SK-N-SH (cell line): ENCODE results near the gene ZDBF2. TPM values are rescaled to one million over a fixed set of nuclear protein-coding genes. Genes with fewer than 3 reads are reported as not detected.

Experiments
- CTCF ChIA-PET: fragments of 300-600, 350-600 bp; formaldehyde crosslinking; extraction: SDS; loops from one replicate; lab custom pipeline; 2021; lab: Yijun Ruan, JAX
- POLR2A ChIA-PET: fragments of 350-600 bp; sonication (Branson Sonifier 250); formaldehyde crosslinking; extraction: SDS; loops from one replicate; lab custom pipeline; 2020; ENCODE audit warnings: antibody characterized with exemption, inconsistent platforms; lab: Yijun Ruan, JAX
- DNase-seq: peaks from one replicate; pipeline ENCODE4 v3.0.0; 2012
- H2AFZ ChIP-seq: fragments of 200-600 bp; sonication (generic); 2 replicates; pipeline ENCODE4 v1.8.1; 2016; ENCODE audit warnings: antibody characterized with exemption, mild to moderate bottlenecking, low read depth
- H3F3A ChIP-seq: fragments of 200-600 bp; sonication (generic); replicated peaks from 2 replicates; pipeline ENCODE3; 2016; ENCODE audit warnings: antibody characterized with exemption, mild to moderate bottlenecking; ENCODE audit not compliant: insufficient read depth
- H3K27ac ChIP-seq, 2 experiments: fragments of 200-500 bp in 1 of 2; fragments of 200-600 bp in 1 of 2; sonication (Bioruptor generic) in 1 of 2; sonication (generic), shearing (Covaris generic) in 1 of 2; 2 replicates each; pipeline versions ENCODE4 v1.5.1 to v1.6.1; 2014 to 2016; ENCODE audit warnings: low read depth in 2 of 2, inconsistent platforms in 1 of 2, low read length in 1 of 2, mild to moderate bottlenecking in 1 of 2, mixed read lengths in 1 of 2
- H3K27me3 ChIP-seq: fragments of 200-600 bp; sonication (generic), shearing (Covaris generic); 2 replicates; pipeline ENCODE4 v1.6.1; 2016; ENCODE audit warnings: mixed run types; ENCODE audit not compliant: insufficient read depth
- H3K36me3 ChIP-seq, 2 experiments: fragments of 200-500 bp in 1 of 2; fragments of 200-600 bp in 1 of 2; sonication (Bioruptor generic) in 1 of 2; sonication (generic) in 1 of 2; replicated peaks in 1 of 2; 2 replicates each; pipeline versions ENCODE3 to v1.5.1; 2014 to 2016; ENCODE audit warnings: low read length in 1 of 2, mild to moderate bottlenecking in 1 of 2; ENCODE audit not compliant: insufficient read depth in 2 of 2, control insufficient read depth in 1 of 2
- H3K4me1 ChIP-seq, 2 experiments: fragments of 200-500 bp in 1 of 2; fragments of 200-600 bp in 1 of 2; sonication (Bioruptor generic) in 1 of 2; sonication (generic), shearing (Covaris generic) in 1 of 2; 2 replicates each; pipeline versions ENCODE4 v1.5.1 to v1.6.1; 2014 to 2016; ENCODE audit warnings: low read depth in 1 of 2, low read length in 1 of 2, mixed run types in 1 of 2; ENCODE audit not compliant: insufficient read depth in 2 of 2, control insufficient read depth in 1 of 2
- H3K4me2 ChIP-seq: fragments of 200-600 bp; sonication (generic), shearing (Covaris generic); 2 replicates; pipeline ENCODE4 v1.6.1; 2017; ENCODE audit warnings: mixed run types
- H3K4me3 ChIP-seq, 2 experiments: fragments of 200-500 bp in 1 of 2; fragments of 200-600 bp in 1 of 2; sonication (Bioruptor generic) in 1 of 2; sonication (generic), shearing (Covaris generic) in 1 of 2; 2 replicates each; pipeline versions ENCODE4 v1.5.1 to v1.8.1; 2014 to 2016; ENCODE audit warnings: low read depth in 2 of 2, inconsistent platforms in 1 of 2, low read length in 1 of 2, mild to moderate bottlenecking in 1 of 2, mixed read lengths in 1 of 2, moderate library complexity in 1 of 2
- H3K79me2 ChIP-seq: fragments of 200-600 bp; sonication (generic); 2 replicates; pipeline ENCODE4 v1.8.1; 2017; ENCODE audit warnings: mild to moderate bottlenecking; ENCODE audit not compliant: insufficient read depth
- H3K9ac ChIP-seq: fragments of 200-600 bp; sonication (generic); 2 replicates; pipeline ENCODE4 v1.6.1; 2017; ENCODE audit warnings: mixed run types
- H3K9me2 ChIP-seq: fragments of 200-600 bp; sonication (generic); 2 replicates; pipeline ENCODE4 v1.6.1; 2017; ENCODE audit warnings: mixed run types
- H3K9me3 ChIP-seq: fragments of 200-600 bp; sonication (generic); 2 replicates; pipeline ENCODE4 v1.6.1; 2017; ENCODE audit warnings: mixed run types, mild to moderate bottlenecking, moderate library complexity
- H4K20me1 ChIP-seq: fragments of 200-600 bp; sonication (generic); 2 replicates; pipeline ENCODE4 v1.6.1; 2017; ENCODE audit warnings: mild to moderate bottlenecking, mixed run types; ENCODE audit not compliant: insufficient read depth
- CTCF ChIP-seq: fragments of 200-600 bp; sonication (generic); IDR thresholded peaks from 2 replicates; pipeline ENCODE4 v1.6.1; 2017; ENCODE audit warnings: antibody characterized with exemption, mild to moderate bottlenecking, moderate library complexity
- ELF1 ChIP-seq: IDR thresholded peaks from 2 replicates; pipeline ENCODE4 v1.4.0; 2012
- EP300 ChIP-seq, 2 experiments: IDR thresholded peaks; 2 replicates each; pipeline versions ENCODE4 v1.4.0 to v1.6.1; 2012; ENCODE audit warnings: borderline replicate concordance in 1 of 2, low read depth in 1 of 2, low read length in 1 of 2
- EZH2phosphoT487 ChIP-seq: fragments of 200-600 bp; sonication (generic); IDR thresholded peaks from 2 replicates; pipeline ENCODE4 v1.6.1; 2017; ENCODE audit warnings: low read depth, mixed run types, mild to moderate bottlenecking, antibody characterized with exemption, moderate library complexity, borderline replicate concordance
- FOSL2 ChIP-seq: IDR thresholded peaks from 2 replicates; pipeline ENCODE4 v1.4.0; 2012; ENCODE audit warnings: low read depth, mild to moderate bottlenecking, moderate library complexity, borderline replicate concordance
- FOXJ3 ChIP-seq: sonication (generic); formaldehyde crosslinking; IDR thresholded peaks from 2 replicates; pipeline ENCODE4 v1.5.1; 2020; ENCODE audit warnings: mild to moderate bottlenecking, missing genetic modification reagents
- FOXM1 ChIP-seq: IDR thresholded peaks from 2 replicates; pipeline ENCODE4 v1.4.0; 2012; ENCODE audit warnings: low read depth, mild to moderate bottlenecking
- GABPA ChIP-seq: IDR thresholded peaks from 2 replicates; pipeline ENCODE4 v1.4.0; 2012; ENCODE audit warnings: low read depth, mild to moderate bottlenecking
- MXI1 ChIP-seq: IDR thresholded peaks from 2 replicates; pipeline ENCODE4 v1.6.1; 2012; ENCODE audit warnings: mild to moderate bottlenecking, low read depth, low read length, improper control_type of control experiment
- RCOR1 ChIP-seq: fragments of 150-350 bp; IDR thresholded peaks from 2 replicates; pipeline ENCODE4 v1.6.1; 2017; ENCODE audit warnings: antibody characterized with exemption, low read length
- REST ChIP-seq: IDR thresholded peaks from 2 replicates; pipeline ENCODE4 v1.6.1; 2012; ENCODE audit warnings: mild to moderate bottlenecking, low read depth, low read length, moderate library complexity
- RXRA ChIP-seq: IDR thresholded peaks from 2 replicates; pipeline ENCODE4 v1.4.0; 2012; ENCODE audit warnings: low read depth, mild to moderate bottlenecking, borderline replicate concordance
- SIN3A ChIP-seq: IDR thresholded peaks from 2 replicates; pipeline ENCODE4 v1.6.1; 2012; ENCODE audit warnings: low read depth, mild to moderate bottlenecking, low read length, moderate library complexity, borderline replicate concordance
- SMC3 ChIP-seq: IDR thresholded peaks from 2 replicates; pipeline ENCODE4 v1.6.1; 2012; ENCODE audit warnings: low read depth, low read length, improper control_type of control experiment
- TAF1 ChIP-seq: IDR thresholded peaks from 2 replicates; pipeline ENCODE4 v1.6.1; 2012; ENCODE audit warnings: low read depth, mild to moderate bottlenecking, low read length, moderate library complexity, borderline replicate concordance
- TEAD4 ChIP-seq: IDR thresholded peaks from 2 replicates; pipeline ENCODE4 v1.4.0; 2012; ENCODE audit warnings: mild to moderate bottlenecking, borderline replicate concordance; ENCODE audit not compliant: insufficient read depth
- USF1 ChIP-seq: IDR thresholded peaks from 2 replicates; pipeline ENCODE4 v1.4.0; 2012; ENCODE audit warnings: low read depth, borderline replicate concordance
- USF2 ChIP-seq: fragments of 150-350 bp; IDR thresholded peaks from 2 replicates; pipeline ENCODE4 v1.6.1; 2017; ENCODE audit warnings: antibody characterized with exemption, low read length, low read depth, borderline replicate concordance
- YY1 ChIP-seq: IDR thresholded peaks from 2 replicates; pipeline ENCODE4 v1.4.0; 2012; ENCODE audit warnings: low read depth, mild to moderate bottlenecking
- ZBTB33 ChIP-seq: IDR thresholded peaks from 2 replicates; pipeline ENCODE4 v1.4.0; 2012; ENCODE audit warnings: low read depth, borderline replicate concordance
- WGBS: methylation state at CpG from one replicate; pipeline ENCODE4 v1.1.6; 2017; ENCODE audit warnings: low lambda C conversion rate; 5-methylcytosine and 5-hydroxymethylcytosine counted together
- polyA plus RNA-seq, 3 experiments: library from polyadenylated mRNA; depleted of rRNA; stranded (reverse); fragments of >200 nt; gene quantifications; 2 replicates each; pipeline ENCODE4 v1.2.3, GENCODE V29; 2012

The ZDBF2 gene
- polyA plus RNA-seq, 1 of the 3 experiments (the other 2 are of a cell fraction) = 1.4 TPM

- Histone ChIP-seq H3F3A (no peaks in the 10 kb centered on the region), H3K4me2 (no peak overlapping the region), H3K4me3 (no peak overlapping the region), H3K79me2 (no peaks in the 10 kb centered on the region), H3K9ac (no peak overlapping the region), H3K4me1 (no peaks in the 10 kb centered on the region), H3K9me3 (no peaks in the 10 kb centered on the region), H3K36me3 (no peaks in the 10 kb centered on the region), H3K27ac (no peak overlapping the region), H3K9me2 (no peaks in the 10 kb centered on the region), H2AFZ (no peak overlapping the region), H3K27me3 (no peaks in the 10 kb centered on the region), H4K20me1 (no peaks in the 10 kb centered on the region)
- POLR2A ChIA-PET = no interaction called here
- 87% methylated on average over 2 of the region's 2 CpGs for WGBS
- CTCF ChIA-PET = interaction anchor here (0.9 kb wide), 1 partner anchor 8 kb away, joined by 3 read pairs; no protein-coding TSS in a partner anchor
- no peak for DNase-seq
- TF ChIP-seq RXRA (no peak), SIN3A (no peak), FOSL2 (no peak), EP300 (IDR thresholded peaks at IDR 0.05; ENCODE audit: borderline replicate concordance in 1 of 2, low read depth in 1 of 2, low read length in 1 of 2) (no peak), GABPA (no peak), FOXJ3 (CRISPR knock-in tag) (no peak), FOXM1 (no peak), SMC3 (no peak), REST (no peak), EZH2phosphoT487 (no peak), RCOR1 (no peak), MXI1 (no peak), ZBTB33 (no peak), ELF1 (no peak), CTCF (no peak), TAF1 (no peak), USF2 (no peak), YY1 (no peak), USF1 (no peak), TEAD4 (no peak)
Observed at GRCh38 chr2:206361407-206362045, 87.1 kb downstream of the ZDBF2 start.
